Epithelial cell of esophagus (primary cell): Measurements from ENCODE around the gene PCDH15.

Experiments used
- DNase-seq: peaks from one replicate; pipeline ENCODE4 v3.0.0; 2010; ENCODE audit warnings: low read depth
- H3K4me3 ChIP-seq: 2 replicates; pipeline ENCODE4 v1.5.1; 2011; ENCODE audit warnings: mild to moderate bottlenecking, low read length, control low read depth
- CTCF ChIP-seq: IDR thresholded peaks from 2 replicates; pipeline ENCODE4 v1.5.1; 2011; ENCODE audit warnings: low read depth, mild to moderate bottlenecking, low read length, control low read depth, inconsistent platforms; ENCODE audit not compliant: insufficient read depth; ENCODE audit errors: missing control alignments

PCDH15 gene

GRCh38 chr10:54594289-54594688 lies 206.7 kb downstream of the PCDH15 start:
- no peak for DNase-seq
- TF ChIP-seq CTCF: no peak
- H3K4me3 ChIP-seq: no peak overlapping the region

GRCh38 chr10:54587971-54588370 lies 213.1 kb downstream of the PCDH15 start:
- no peak overlapping the region for H3K4me3 ChIP-seq
- DNase-seq: peak; percentile 15
- no peak for TF ChIP-seq CTCF

GRCh38 chr10:54585572-54585971 lies 215.5 kb downstream of the PCDH15 start:
- no peak overlapping the region for H3K4me3 ChIP-seq
- TF ChIP-seq CTCF: no peak
- DNase-seq: no peak

GRCh38 chr10:54577682-54578081 lies 223.3 kb downstream of the PCDH15 start:
- no peak overlapping the region for H3K4me3 ChIP-seq
- no peak for TF ChIP-seq CTCF
- DNase-seq: no peak

- no peak for TF ChIP-seq CTCF
- no peak overlapping the region for H3K4me3 ChIP-seq
- DNase-seq: no peak
Measured at GRCh38 chr10:54576541-54576940, 224.5 kb downstream of the PCDH15 start.

GRCh38 chr10:54559498-54559897 lies 241.5 kb downstream of the PCDH15 start:
- no peak for TF ChIP-seq CTCF
- no peak overlapping the region for H3K4me3 ChIP-seq
- DNase-seq: peak; percentile 4

GRCh38 chr10:54554028-54554427 lies 247.0 kb downstream of the PCDH15 start:
- DNase-seq: no peak
- H3K4me3 ChIP-seq: no peak overlapping the region
- no peak for TF ChIP-seq CTCF
